Neutrophil (primary cell): ENCODE measurements around the gene MRPL54.

Source experiments
- H3K27ac ChIP-seq: fragments of 200-600 bp; sonication (generic); 2 replicates; pipeline ENCODE4 v1.5.1; 2016; ENCODE audit warnings: mild to moderate bottlenecking, moderate library complexity
- H3K27me3 ChIP-seq: fragments of 200-600 bp; sonication (generic); 2 replicates; pipeline ENCODE4 v1.6.0; 2016; ENCODE audit warnings: mild to moderate bottlenecking
- H3K36me3 ChIP-seq: fragments of 200-600 bp; sonication (generic); 2 replicates; pipeline ENCODE4 v1.5.1; 2017
- H3K4me1 ChIP-seq, 2 experiments: fragments of 200-600 bp in 1 of 2; sonication (generic) in 1 of 2; 1 replicate in 1 of 2; 2 replicates in 1 of 2; pipeline versions ENCODE4 v1.5.1 to v1.6.1; 2013 to 2016; ENCODE audit warnings: low read depth in 1 of 2, low read length in 1 of 2, mild to moderate bottlenecking in 1 of 2, moderate library complexity in 1 of 2; ENCODE audit not compliant: control insufficient read depth in 1 of 2, insufficient read depth in 1 of 2
- H3K4me3 ChIP-seq, 2 experiments: fragments of 200-600 bp in 1 of 2; sonication (generic) in 1 of 2; 1 replicate in 1 of 2; 2 replicates in 1 of 2; pipeline ENCODE4 v1.5.1; 2013 to 2016; ENCODE audit warnings: low read depth in 1 of 2, low read length in 1 of 2, mild to moderate bottlenecking in 1 of 2, moderate library complexity in 1 of 2
- H3K9me3 ChIP-seq: fragments of 200-600 bp; sonication (generic); 2 replicates; pipeline ENCODE4 v1.5.1; 2016
- TF ChIP-seq, protein P1 (sequence below): fragments of 200-600 bp; sonication (generic); IDR thresholded peaks from 2 replicates; pipeline ENCODE4 v1.5.1; 2016; ENCODE audit warnings: antibody characterized with exemption

Gene MRPL54

DNA sequence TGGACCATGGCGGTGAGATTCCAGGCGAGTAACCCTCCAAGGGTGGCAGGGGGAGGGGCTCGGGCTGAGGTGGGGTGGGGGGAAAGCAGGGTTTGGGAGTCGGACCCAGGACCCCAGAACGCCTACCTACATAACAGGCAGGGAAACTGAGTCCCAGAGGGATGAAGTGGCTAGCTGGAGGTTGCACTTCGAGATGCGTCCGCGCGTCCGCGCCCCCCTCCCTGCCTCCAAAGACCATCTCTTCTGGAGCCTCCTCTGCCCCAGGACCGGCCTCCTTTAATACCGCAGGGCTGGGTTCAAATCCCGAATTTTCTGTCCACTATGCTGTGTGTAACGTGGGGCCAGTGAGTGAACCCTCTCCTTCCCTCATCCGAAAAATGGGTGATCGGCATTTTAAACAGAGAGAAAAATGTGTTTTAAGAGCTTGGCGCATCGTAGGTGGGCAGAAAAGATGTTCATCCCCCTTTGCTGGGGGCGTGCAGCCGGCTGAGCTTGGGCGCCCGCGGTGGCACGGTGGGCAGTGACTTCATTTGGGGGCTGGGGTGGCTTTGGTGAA, 40.5 kb upstream of the MRPL54 start:
- Histone ChIP-seq H3K9me3 (no peaks in the 10 kb centered on the region), H3K4me3 (no peak overlapping the region), H3K27me3 (peaks cover 80% of the 10 kb centered on the region), H3K36me3 (no peaks in the 10 kb centered on the region), H3K4me1 (no peaks in the 10 kb centered on the region), H3K27ac (no peak overlapping the region)
- TF ChIP-seq, protein P1, sequence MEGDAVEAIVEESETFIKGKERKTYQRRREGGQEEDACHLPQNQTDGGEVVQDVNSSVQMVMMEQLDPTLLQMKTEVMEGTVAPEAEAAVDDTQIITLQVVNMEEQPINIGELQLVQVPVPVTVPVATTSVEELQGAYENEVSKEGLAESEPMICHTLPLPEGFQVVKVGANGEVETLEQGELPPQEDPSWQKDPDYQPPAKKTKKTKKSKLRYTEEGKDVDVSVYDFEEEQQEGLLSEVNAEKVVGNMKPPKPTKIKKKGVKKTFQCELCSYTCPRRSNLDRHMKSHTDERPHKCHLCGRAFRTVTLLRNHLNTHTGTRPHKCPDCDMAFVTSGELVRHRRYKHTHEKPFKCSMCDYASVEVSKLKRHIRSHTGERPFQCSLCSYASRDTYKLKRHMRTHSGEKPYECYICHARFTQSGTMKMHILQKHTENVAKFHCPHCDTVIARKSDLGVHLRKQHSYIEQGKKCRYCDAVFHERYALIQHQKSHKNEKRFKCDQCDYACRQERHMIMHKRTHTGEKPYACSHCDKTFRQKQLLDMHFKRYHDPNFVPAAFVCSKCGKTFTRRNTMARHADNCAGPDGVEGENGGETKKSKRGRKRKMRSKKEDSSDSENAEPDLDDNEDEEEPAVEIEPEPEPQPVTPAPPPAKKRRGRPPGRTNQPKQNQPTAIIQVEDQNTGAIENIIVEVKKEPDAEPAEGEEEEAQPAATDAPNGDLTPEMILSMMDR: no peak

DNA sequence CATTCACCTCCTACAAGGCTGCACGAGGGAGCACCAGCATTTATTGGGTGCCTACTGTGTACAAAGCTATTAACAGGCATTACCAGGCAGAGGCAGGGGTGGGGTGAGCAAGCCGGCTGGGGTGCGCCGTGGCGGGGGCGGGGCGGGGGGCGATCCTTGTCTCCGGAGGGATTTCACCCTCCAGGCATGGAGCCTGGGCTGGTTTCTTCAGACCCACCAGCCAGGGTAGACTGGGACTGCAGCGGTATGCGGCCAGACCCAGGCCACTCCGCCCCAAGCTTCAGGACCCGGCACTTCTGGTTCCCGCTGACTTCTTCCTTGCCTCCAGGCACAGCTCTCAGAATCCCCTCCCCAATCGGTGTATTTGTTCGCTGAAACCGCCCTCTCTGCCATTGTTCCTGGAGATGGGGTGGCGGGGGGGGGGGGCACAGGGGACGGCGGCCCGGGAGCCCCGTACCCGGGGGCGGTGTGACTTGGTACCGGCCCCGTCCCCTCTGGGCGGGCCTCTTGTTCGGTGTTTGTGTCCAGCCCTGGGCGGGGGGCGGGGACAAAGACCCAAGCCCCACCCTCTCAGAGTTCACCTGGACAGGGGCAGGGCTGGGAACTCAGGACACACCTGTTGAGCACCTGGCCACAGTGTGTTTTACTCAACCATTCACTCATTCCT, 39.9 kb upstream of the MRPL54 start:
- TF ChIP-seq, protein P1: no peak
- Histone ChIP-seq H3K27me3 (peaks cover 80% of the 10 kb centered on the region), H3K36me3 (no peaks in the 10 kb centered on the region), H3K4me1 (no peaks in the 10 kb centered on the region), H3K27ac (no peak overlapping the region), H3K4me3 (no peak overlapping the region), H3K9me3 (no peaks in the 10 kb centered on the region)

DNA sequence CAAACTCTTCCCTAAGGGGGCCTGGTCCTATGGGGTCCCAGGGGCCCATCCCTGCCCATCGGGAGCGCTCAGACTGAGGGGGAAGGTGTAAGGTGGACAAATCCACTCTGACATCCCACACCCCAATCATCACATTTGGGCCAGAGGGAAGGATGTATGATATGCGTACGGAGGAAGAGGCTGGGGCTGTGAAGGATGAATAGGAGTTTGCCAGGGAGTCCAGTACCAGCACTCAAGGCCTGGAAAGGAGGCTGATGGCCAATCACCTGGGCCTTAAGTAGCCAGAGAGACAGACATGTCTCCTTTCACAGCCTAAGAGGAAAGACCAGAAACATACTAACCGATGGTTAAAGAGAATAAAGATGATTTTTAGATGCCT, 39.4 kb upstream of the MRPL54 start:
- H3K4me3 ChIP-seq: no peak overlapping the region
- no peaks in the 10 kb centered on the region for H3K36me3 ChIP-seq
- peaks cover 80% of the 10 kb centered on the region for H3K27me3 ChIP-seq

DNA sequence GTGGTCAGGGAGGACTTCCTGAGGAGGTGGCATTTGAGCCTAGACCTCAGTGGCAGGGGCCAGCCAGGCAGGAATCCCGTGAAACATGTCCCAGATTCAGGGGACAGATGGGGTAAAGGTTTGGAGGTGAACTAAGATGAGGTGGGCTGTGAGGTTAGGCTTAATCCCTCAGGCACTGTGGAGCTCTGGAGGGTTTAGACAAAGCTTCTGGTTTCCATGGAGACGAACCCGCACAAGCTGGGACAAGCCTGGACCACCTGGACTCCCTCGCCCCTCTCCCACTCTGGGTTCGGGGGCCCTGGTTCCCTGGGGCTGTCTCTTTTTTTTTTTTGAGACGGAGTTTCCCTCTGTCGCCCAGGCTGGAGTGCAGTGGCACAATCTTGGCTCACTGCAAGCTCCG, 38.6 kb upstream of the MRPL54 start:
- no peak overlapping the region for H3K27ac ChIP-seq
- no peak overlapping the region for H3K4me3 ChIP-seq
- H3K27me3 ChIP-seq: peaks cover 75% of the 10 kb centered on the region
- H3K36me3 ChIP-seq: no peaks in the 10 kb centered on the region
- TF ChIP-seq, protein P1: no peak
- no peaks in the 10 kb centered on the region for H3K9me3 ChIP-seq
- no peaks in the 10 kb centered on the region for H3K4me1 ChIP-seq

More for the DNA sequence above, 39.4 kb upstream of the MRPL54 start:
- H3K9me3 ChIP-seq: no peaks in the 10 kb centered on the region
- TF ChIP-seq, protein P1: no peak
- no peak overlapping the region for H3K27ac ChIP-seq
- no peaks in the 10 kb centered on the region for H3K4me1 ChIP-seq

DNA sequence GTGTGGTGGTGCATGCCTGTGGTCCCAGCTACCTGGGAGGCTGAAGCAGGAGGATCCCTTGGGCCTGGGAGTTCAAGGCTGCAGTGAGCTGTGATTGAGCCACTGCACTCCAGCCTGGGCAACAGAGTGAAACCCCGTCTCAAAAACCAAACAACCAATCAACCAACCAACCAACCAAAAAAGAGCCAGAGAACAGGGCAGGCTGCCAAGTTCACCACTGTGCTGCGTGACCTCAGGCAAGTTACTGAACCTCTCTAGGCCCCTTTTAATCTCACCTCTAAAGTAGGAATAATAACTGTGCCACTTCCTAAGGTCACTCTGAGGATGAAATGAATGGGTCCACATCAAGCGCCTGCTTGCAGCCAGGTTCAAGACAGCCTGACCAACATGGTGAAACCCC, 37.4 kb upstream of the MRPL54 start:
- TF ChIP-seq, protein P1: no peak
- no peak overlapping the region for H3K4me3 ChIP-seq

More for the DNA sequence above, 37.4 kb upstream of the MRPL54 start:
- Histone ChIP-seq H3K27me3 (peaks cover 63% of the 10 kb centered on the region), H3K9me3 (no peaks in the 10 kb centered on the region), H3K4me1 (no peaks in the 10 kb centered on the region), H3K27ac (no peak overlapping the region), H3K36me3 (no peaks in the 10 kb centered on the region)
